IPS-15b (cell line): ENCODE results near the gene IL13.

ENCODE experiments used
- H3K27me3 ChIP-seq: one replicate; pipeline ENCODE4 v1.6.1; 2013; ENCODE audit warnings: low read length; ENCODE audit not compliant: control insufficient read depth, insufficient read depth
- H3K36me3 ChIP-seq: one replicate; pipeline ENCODE4 v1.6.1; 2013; ENCODE audit warnings: low read length; ENCODE audit not compliant: control insufficient read depth, insufficient read depth
- H3K4me1 ChIP-seq: one replicate; pipeline ENCODE4 v1.6.1; 2013; ENCODE audit warnings: mild to moderate bottlenecking, low read length; ENCODE audit not compliant: control insufficient read depth, insufficient read depth
- H3K4me3 ChIP-seq: one replicate; pipeline ENCODE4 v1.5.1; 2013; ENCODE audit warnings: low read depth, low read length
- H3K9ac ChIP-seq: one replicate; pipeline ENCODE4 v1.6.1; 2013; ENCODE audit warnings: low read depth, mild to moderate bottlenecking, low read length
- H3K9me3 ChIP-seq: one replicate; pipeline ENCODE4 v1.6.1; 2013; ENCODE audit warnings: mild to moderate bottlenecking, low read length; ENCODE audit not compliant: control insufficient read depth, insufficient read depth

IL13 gene

GRCh38 chr5:132658381-132659302 lies 669 bp downstream of the IL13 start:
- H3K9ac ChIP-seq, result no peak overlapping the region
- no peak overlapping the region for H3K4me3 ChIP-seq
- H3K36me3 ChIP-seq, result no peaks in the 10 kb centered on the region
- no peaks in the 10 kb centered on the region for H3K4me1 ChIP-seq
- H3K27me3 ChIP-seq, result peaks cover 32% of the 10 kb centered on the region
- H3K9me3 ChIP-seq, result no peaks in the 10 kb centered on the region

GRCh38 chr5:132659598-132660493 lies 1.9 kb downstream of the IL13 start:
- Histone ChIP-seq H3K9me3 (no peaks in the 10 kb centered on the region), H3K9ac (no peak overlapping the region), H3K4me3 (no peak overlapping the region), H3K36me3 (no peaks in the 10 kb centered on the region), H3K4me1 (no peaks in the 10 kb centered on the region), H3K27me3 (peaks cover 25% of the 10 kb centered on the region)

GRCh38 chr5:132661231-132662003 lies 3.4 kb downstream of the IL13 start:
- H3K4me3 ChIP-seq, result no peak overlapping the region
- H3K4me1 ChIP-seq, result no peaks in the 10 kb centered on the region
- H3K9ac ChIP-seq, result no peak overlapping the region
- no peaks in the 10 kb centered on the region for H3K9me3 ChIP-seq
- H3K27me3 ChIP-seq, result peaks cover 14% of the 10 kb centered on the region
- no peaks in the 10 kb centered on the region for H3K36me3 ChIP-seq

DNA sequence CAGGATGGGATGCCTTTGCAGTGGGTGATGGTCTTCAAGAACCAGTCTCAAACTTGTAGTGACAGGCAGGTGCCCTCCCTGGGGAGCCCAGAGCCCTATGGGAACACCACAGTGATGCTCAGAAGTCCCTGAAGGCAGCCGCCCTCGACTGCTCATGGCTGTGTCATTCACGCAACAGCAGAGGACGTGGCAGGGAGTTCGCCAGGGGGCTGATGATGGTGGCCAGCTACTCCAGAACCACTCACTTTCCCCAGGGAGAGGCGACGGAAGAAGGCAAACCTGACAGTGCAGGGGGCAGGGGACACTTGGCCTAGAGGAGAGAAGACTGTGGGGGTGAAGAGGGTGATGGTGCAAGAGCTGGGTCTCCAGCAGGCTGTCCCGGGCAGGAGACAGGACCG lies 4.0 kb downstream of the IL13 start:
- Histone ChIP-seq H3K4me1 (no peaks in the 10 kb centered on the region), H3K27me3 (peaks cover 8% of the 10 kb centered on the region), H3K9me3 (no peaks in the 10 kb centered on the region), H3K36me3 (no peaks in the 10 kb centered on the region), H3K9ac (no peak overlapping the region), H3K4me3 (no peak overlapping the region)

- Histone ChIP-seq H3K9me3 (no peaks in the 10 kb centered on the region), H3K4me3 (no peak overlapping the region), H3K36me3 (no peaks in the 10 kb centered on the region), H3K27me3 (no peaks in the 10 kb centered on the region), H3K9ac (no peak overlapping the region), H3K4me1 (no peaks in the 10 kb centered on the region)
Measured at GRCh38 chr5:132662925-132663770, 5.2 kb downstream of the IL13 start.

DNA sequence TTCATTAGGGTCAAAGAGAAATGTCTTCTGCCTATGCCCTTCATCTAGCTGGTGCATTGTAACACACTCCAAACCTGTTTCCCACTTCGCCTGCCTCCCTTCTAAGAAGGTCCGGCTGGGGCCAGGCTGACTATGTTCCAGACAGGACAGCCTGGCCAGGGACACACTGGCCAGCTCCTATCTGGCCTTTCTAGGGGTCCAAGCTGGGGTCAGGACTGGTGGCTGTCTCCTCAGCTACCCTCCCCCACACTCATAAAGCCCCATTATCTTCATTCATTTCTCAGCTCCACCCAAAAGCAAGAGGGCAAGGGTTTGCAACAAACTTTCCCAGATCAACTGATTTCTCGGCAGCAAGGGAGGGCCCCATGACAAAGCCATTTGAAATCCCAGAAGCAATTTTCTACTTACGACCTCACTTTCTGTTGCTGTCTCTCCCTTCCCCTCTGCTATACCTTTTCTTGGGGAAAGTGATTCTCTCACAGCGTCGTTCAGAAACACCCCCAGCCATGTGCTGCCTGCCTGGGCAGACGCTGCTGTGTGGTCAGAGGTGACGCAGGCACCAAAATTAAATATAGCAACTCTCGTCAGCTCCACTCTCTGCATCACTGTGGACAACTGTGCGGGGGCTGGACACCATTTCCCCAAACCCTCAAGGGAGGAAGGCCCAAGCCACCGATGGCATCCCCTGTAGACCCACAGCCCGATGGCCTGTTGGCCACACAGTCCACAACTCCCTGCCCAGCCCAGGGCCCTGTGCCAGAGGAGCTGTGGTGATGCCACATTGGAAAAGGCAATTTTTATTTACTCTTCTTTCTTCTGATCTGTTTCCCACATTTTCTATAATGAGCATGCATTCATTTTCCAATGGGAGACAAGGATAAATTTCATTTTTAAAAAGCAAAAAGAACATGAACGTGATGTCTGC lies 6.1 kb downstream of the IL13 start:
- no peaks in the 10 kb centered on the region for H3K4me1 ChIP-seq

GRCh38 chr5:132664696-132665209 lies 6.8 kb downstream of the IL13 start:
- Histone ChIP-seq H3K4me3 (no peak overlapping the region), H3K36me3 (no peaks in the 10 kb centered on the region), H3K27me3 (no peaks in the 10 kb centered on the region), H3K9ac (no peak overlapping the region), H3K9me3 (no peaks in the 10 kb centered on the region), H3K4me1 (no peaks in the 10 kb centered on the region)

More for the DNA sequence above, 6.1 kb downstream of the IL13 start:
- Histone ChIP-seq H3K9me3 (no peaks in the 10 kb centered on the region), H3K36me3 (no peaks in the 10 kb centered on the region), H3K9ac (no peak overlapping the region), H3K27me3 (no peaks in the 10 kb centered on the region), H3K4me3 (no peak overlapping the region)

DNA sequence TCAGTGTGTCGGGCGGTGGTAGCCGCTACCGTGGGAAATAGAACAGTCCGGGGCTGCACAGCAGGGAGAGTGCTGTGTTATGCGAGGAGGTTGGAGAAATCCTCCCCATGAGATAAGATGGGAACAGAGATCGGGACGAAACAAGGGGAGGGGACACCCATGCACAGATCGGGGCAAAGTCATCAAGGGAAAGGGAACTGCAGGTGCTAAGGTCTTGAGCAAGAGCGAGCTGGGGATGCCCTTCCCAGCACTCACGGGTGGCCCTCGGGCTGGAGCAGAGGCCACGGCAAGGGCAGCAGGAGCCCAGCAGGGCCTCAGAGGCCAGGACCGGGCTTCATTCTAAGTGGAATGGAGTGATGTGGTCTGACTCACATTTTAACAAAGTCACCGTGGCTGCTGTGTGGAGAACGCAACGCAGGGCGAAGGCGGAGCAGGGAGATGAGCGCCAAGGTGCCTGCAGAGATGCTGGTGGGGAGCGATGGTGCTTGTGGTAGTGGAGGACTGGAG lies 7.7 kb downstream of the IL13 start:
- no peaks in the 10 kb centered on the region for H3K4me1 ChIP-seq
- no peaks in the 10 kb centered on the region for H3K36me3 ChIP-seq
- H3K9ac ChIP-seq, result no peak overlapping the region

DNA sequence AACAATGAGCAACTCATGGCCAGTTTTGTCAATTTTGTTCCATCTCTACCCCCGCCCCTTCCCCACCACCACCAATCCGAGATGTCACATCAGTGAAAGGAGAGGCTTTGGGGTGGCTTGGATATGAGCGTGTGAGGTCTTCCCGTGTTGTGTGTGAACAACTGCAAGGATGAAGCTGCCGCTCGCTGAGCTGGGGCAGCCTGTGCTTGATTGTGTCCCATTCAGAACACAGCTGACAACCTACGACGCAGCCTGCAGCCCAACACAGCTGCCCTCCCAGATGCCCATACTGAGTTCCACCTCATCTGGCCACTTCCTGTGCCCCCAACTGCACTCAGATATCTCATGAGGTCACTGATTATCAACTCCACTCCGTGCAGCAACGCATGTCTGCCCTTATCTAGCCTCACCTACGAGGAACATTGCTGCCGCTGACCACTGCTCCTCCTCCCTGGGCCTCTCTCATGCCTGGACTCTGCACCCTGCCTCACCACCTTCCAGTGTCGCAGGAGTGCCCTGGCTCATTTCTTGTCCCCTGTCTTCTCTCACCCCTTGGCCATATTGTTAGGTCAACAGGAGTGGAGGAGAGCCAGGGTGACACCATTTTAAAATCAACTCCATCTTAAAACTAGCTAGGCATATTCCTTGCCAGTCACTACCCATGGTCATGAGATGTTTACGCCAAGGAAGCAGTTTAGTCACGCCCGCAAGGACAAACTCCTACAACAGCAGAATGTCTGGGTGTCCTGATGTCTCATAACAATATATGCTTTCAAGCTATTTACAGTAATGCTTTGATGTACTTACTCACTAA lies 8.5 kb downstream of the IL13 start:
- H3K27me3 ChIP-seq, result no peaks in the 10 kb centered on the region
- H3K4me3 ChIP-seq, result no peak overlapping the region
- no peaks in the 10 kb centered on the region for H3K4me1 ChIP-seq
- H3K9ac ChIP-seq, result no peak overlapping the region
- no peaks in the 10 kb centered on the region for H3K36me3 ChIP-seq
- no peaks in the 10 kb centered on the region for H3K9me3 ChIP-seq

More for the DNA sequence above, 7.7 kb downstream of the IL13 start:
- no peak overlapping the region for H3K4me3 ChIP-seq
- no peaks in the 10 kb centered on the region for H3K9me3 ChIP-seq
- no peaks in the 10 kb centered on the region for H3K27me3 ChIP-seq
